Cardiac atrium fibroblast (primary cell): ENCODE data around the gene TARS2. TPM values are rescaled to one million over a fixed set of nuclear protein-coding genes. Genes with fewer than 3 reads are reported as not detected.

Experiments used
- total RNA-seq: library from RNA; depleted of rRNA; stranded (reverse); fragments of >200 nt; gene quantifications from 2 replicates; pipeline ENCODE4 v1.2.3, GENCODE V29; 2015

TARS2 gene, protein sequence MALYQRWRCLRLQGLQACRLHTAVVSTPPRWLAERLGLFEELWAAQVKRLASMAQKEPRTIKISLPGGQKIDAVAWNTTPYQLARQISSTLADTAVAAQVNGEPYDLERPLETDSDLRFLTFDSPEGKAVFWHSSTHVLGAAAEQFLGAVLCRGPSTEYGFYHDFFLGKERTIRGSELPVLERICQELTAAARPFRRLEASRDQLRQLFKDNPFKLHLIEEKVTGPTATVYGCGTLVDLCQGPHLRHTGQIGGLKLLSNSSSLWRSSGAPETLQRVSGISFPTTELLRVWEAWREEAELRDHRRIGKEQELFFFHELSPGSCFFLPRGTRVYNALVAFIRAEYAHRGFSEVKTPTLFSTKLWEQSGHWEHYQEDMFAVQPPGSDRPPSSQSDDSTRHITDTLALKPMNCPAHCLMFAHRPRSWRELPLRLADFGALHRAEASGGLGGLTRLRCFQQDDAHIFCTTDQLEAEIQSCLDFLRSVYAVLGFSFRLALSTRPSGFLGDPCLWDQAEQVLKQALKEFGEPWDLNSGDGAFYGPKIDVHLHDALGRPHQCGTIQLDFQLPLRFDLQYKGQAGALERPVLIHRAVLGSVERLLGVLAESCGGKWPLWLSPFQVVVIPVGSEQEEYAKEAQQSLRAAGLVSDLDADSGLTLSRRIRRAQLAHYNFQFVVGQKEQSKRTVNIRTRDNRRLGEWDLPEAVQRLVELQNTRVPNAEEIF
- total RNA-seq, result 10.9 and 15.9 TPM in 2 replicates

GRCh38 chr1:150486966-150487762 is at the start of gene TARS2:
Gene TARS2, plus strand, starts transcription at chr1:150487419. Its CDS starts 32 bp downstream, at chr1:150487451.

GRCh38 chr1:150507912-150508864 is 21.0 kb downstream of the TARS2 start, which contains the start of gene ECM1:
Gene ECM1, plus strand, starts transcription at chr1:150508109. Its CDS starts 101 bp downstream, at chr1:150508210.

DNA sequence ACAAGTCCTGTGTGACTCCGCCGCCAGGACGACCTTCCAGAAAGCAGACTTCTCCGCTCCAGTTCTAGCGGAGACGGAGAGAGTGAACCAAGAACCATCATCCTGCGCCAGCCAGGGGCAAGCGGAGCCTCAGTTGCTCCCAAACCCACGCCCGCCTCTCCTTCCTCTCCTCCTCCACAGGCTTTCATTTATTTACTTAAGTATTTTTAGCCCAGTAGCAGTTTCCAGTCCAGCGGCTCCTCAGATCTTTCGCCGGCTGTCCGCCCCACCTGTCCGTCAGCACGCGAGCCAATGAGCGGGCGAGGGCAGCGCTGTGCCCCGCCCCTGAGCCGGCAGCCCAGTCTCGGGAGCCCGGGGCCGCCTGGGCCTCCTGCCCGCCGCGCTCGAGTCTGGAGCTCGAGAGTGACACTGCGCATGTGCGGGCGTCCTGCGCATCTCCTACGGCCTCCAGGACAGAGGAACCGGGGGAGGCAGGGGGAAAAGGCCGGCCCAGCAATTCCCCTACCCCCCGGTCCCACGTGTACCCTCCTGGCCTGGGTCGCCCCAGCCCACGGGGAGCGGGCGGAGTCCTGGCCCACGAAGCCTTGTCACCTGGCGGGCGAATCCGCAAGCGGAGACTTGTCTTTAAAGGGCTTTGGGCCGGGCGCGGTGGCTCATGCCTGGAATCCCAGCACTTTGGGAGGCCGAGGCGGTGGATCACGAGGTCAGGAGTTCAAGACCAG is 28.3 kb downstream of the TARS2 start, which contains the start of gene FALEC:
Gene FALEC (plus strand): TSS at position 425 of the 722 bp plus-strand sequence.

DNA sequence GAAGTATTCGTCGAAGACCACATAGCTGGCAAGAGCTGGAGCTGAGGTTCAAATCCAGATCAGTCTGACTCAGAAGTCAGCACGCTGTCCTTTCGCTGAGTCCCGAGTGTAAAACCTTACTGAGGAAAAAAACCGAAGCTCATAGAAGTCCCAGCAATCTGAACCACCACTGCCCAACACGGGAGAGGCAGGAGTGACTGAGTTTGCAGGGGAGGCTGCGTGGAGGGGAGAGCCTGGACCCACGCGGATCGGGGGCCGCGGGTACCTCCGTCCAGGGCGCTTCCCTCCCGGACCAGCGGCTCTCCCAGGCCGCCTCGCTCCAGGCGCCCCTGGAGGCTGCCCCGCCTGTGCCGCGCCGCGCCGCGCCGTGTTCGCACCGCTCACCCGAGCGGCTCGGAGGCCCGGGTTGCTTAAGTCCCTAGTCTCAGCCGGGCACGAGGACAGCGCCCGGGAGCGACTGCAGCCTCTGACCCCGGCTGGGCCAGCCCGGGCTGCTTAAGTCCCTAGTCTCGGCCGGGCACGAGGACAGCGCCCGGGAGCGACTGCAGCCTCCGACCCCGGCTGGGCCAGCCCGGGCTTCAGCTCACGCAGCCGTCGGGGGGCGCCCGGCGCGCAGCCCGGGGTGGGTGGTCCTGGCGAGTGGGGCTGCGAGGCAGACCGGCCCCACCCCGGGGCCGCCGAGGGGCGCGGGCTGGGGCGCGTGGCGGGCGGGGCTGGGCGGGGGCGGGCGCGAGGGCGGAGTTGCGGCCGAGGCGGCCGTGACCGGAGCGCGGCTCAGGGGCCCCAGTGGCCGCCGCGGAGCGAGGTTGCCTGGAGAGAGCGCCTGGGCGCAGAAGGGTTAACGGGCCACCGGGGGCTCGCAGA is 61.6 kb downstream of the TARS2 start, which contains the start of gene ADAMTSL4:
Gene ADAMTSL4 (plus strand): TSS at position 777 of the 864 bp plus-strand sequence. CDS start 2,881 bp downstream, outside the sequence.

Other genes starting within 250 kb of the TARS2 start
- gene CA14, start 229.6 kb upstream of the TARS2 start, total RNA-seq, result not detected in 2 replicates
- 87.3 and 95.1 TPM in 2 replicates for gene APH1A, start 218.4 kb upstream of the TARS2 start, total RNA-seq
- 1.5 and 10.7 TPM in 2 replicates for gene C1orf54, start 214.6 kb upstream of the TARS2 start, total RNA-seq
- gene CIART, start 204.9 kb upstream of the TARS2 start, total RNA-seq, result 10.2 and 10.3 TPM in 2 replicates
- 43.6 and 46.4 TPM in 2 replicates for gene MRPS21, start 193.6 kb upstream of the TARS2 start, total RNA-seq
- 16.8 and 30.9 TPM in 2 replicates for gene PRPF3, start 165.9 kb upstream of the TARS2 start, total RNA-seq
- 6.0 and 7.3 TPM in 2 replicates for gene RPRD2, start 123.3 kb upstream of the TARS2 start, total RNA-seq
- gene ECM1, start 20.7 kb downstream of the TARS2 start, total RNA-seq, result 20.6 and 54.5 TPM in 2 replicates
- not detected in 2 replicates for gene FALEC, start 28.3 kb downstream of the TARS2 start, total RNA-seq
- 9.4 and 25.8 TPM in 2 replicates for gene ADAMTSL4, start 62.0 kb downstream of the TARS2 start, total RNA-seq
- 224 and 236 TPM in 2 replicates for gene MCL1, start 92.2 kb downstream of the TARS2 start, total RNA-seq
- 64.6 and 207 TPM in 2 replicates for gene ENSA, start 142.2 kb downstream of the TARS2 start, total RNA-seq
- gene GOLPH3L, start 209.7 kb downstream of the TARS2 start, total RNA-seq, result 12.8 and 33.4 TPM in 2 replicates
- gene HORMAD1, start 233.5 kb downstream of the TARS2 start, total RNA-seq, result not detected in 2 replicates